ENCODE results near the gene ENDOV.
A peak's percentile ranks its signal among the peaks of the same experiment; 100 is the strongest.

ENDOV gene

DNA sequence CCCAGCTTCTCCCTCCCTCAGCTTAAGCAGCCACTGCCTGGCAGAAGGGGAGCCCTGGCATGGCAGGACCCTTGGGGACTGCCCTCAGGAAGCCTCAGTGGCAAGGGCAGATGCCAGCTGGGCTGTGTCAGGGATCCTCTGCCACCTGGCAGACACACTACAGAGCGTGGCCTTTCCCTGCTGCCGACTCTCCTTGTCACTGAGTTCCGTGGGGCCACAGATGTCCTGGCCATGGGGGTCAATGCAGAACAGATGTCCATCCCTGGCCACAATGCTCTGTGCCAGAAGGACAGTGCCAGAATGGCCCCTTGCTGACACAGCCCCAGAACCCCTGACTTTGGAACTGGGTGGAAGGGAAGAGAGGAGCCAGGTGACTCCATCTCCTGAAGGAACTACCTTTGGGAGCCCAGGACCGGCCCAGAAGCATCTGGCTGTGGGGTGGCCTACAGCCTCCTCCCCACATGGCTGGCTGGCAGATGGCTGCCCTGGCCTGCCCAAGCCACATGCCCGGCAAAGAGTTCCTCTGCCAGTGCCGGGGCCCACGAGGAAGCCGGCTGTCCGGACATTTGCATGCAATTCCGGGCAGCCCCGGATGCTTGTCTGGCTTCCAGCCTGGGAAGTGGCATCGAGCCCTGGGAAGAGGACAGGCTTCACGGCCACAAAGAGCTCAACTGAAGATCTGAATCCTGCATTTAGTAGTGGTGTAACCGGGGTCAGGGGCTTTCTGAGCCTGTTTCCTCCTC, 37.4 kb downstream of the ENDOV start:
- DNase-seq = no peak

DNA sequence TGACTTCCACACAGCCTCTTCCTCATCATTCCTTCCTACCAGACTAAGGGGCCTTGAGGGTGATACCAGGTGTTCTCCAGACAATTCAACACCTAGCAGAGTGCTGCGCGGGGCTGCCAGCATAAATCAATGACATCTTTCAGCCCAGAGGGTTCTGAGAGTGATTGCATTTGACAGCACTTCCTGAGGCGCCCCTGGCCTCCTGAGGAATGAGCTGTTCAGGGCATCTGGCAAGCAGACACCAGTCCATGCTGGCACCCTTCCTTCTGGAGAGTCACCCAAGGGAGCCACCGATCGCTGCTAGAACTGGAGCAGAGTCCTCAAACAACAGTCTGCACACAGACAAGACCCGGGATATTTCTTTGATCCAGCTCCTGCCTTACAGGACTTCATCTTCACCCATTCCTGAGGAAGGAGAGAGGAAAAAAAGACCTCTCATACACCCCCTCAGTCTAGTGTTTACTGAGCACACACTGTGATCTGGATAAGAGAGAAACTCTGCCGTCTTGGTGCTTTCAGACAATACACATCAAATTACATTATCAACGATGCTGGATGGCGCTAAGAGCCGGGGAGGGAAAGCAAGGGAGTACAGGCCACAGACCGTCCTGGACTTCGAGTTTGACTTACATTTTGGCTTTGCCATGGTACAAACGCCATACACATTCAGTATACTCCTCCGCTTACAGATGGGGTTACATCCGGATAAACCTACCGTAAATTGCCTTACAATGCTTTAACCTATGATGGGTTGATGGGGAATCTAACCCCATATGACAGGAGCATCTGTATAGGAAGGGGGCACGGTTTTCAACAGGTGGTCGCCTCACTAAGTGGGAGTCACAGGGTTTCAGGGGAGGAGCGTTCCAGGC, 38.4 kb downstream of the ENDOV start:
- no peak for DNase-seq

DNA sequence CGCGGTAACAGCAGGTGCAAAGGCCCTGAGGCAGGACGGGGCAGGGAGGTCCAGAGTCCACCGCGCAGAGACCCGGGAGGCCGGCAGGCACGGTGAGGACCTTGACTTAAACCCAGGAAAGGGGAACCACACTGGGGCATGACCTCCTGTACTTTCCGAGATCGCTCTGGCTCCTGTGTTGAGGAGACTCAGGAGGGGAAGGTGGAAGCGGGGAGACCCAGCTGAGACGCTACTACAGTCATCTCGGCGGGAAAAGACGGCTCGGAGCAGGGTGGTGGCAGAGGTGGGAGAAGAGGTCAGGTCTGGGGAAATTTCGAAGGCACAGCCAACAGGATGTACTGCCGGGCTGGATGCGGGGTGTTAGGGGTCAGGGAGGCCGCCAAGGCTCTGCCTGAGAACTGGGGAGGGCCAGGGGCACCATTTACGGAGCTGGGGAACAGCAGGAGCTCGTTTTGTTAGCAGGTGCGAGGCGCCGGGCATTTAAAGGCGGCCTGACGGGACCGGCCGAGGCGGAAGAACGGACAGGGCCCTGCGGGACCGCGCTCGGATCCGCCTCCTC, 39.1 kb downstream of the ENDOV start:
- DNase-seq = no peak

DNA sequence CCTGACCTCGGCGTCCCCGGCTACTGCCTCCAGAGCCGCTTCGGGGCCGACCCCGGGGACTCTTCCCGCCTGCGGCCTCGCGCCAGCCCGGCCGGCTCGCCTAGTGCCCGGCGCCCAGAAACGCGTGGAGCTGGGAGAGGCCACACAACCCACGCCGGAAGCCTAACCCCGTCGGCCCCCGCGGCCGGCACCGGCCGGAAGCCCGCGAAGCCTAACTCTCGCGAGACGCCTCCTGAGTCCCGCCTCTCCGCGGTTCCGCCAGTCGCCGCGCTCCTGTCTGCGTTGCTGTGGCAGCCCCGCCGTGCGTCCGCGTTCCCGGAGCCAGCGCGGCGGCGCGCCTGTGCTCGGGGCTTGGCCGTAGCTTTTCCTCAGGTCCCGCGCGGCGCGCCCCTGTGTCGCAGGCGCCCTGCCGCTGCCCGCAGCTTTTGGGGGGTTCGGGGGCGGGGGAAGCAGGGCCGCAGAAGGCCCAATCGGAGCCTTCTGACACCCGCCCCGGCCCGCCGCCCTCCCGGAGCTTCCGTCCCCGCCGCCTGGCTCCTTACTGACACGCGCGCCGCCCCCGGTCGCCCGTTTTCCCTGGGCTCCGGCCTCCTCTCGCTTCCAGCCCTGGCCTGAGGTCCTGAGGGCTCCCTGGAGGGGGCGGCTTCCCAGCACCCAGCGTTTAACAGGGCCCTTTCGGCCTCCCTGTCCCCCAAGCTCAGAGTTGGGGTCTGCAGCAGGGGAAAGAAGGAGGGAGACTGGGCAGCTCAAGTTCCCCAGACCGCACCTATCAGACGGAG, 39.8 kb downstream of the ENDOV start:
- peak; percentile 96 for DNase-seq

DNA sequence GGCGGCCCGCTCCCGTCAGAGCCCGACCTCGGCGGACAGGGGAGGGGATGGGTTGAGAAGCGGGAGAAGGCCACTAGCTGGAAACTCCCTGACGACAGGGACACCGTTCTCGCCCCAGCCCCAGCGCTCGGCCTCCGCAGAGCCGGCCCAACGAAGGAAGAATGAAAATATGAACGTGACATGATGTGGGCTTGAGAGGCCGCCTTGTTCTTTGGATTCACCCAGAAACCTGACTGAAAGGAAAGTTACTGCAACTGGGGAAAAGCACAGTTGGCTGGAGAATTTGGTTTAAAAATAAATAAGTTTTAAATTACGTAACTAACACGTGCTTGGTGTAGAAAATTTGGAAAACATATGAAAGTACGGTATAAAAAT, 40.4 kb downstream of the ENDOV start:
- peak; percentile 48 for DNase-seq

DNA sequence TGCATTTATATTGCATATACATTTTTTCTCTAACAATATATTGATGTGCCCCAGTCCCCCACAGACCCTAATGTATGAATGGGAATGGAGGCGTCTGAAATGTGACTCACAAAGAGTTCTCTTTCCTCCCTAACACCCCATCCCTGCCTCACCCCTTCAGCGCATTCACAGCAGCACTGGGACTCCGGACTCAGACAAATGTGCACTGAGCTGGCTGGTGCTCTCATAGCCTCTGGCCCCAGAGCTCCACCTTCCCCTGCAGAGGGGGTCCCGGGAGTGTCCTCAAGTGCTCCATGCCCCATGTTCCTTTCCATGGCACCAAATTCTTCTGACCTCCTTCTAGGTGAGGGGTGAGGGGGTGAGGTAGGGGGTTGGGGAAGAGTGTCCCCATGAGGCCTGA, 40.8 kb downstream of the ENDOV start:
- no peak for DNase-seq

DNA sequence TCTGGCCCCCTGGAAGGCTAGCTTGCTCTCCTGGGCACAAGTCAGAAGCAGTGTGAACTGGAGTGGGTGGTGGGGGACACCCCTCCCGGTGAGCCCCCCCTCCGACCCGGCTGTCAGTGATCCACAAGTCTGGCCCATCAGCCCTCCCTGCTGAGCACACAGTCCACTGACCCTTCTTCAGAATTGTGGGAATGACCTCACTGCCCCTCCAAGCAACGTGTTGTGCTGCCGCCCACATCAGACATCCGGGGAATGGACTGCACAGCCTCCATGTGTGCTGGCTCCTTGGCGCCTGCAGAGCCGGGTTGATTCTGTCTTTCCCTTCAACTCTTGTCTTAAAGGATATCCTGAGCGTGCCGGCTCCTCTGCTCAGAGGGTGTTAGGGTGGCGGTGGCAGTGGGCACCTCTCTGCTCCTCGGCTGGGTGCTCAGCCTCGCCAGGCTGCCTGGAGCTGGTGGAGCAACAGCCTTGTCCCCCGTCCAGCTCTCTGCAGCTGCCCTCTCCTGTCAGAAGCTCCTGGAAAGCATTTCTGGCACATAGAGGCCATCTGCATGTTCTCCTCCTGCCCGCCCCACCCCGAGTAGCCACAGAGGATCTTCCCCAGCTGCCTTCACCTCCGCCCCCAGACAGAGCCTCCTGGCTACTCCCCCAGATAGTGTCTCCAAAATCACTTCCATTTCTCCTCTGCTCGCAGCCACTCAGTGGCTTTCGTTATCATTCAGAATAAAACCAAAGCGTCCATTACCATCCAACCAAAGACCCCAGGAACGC, 41.7 kb downstream of the ENDOV start:
- no peak for DNase-seq

DNA sequence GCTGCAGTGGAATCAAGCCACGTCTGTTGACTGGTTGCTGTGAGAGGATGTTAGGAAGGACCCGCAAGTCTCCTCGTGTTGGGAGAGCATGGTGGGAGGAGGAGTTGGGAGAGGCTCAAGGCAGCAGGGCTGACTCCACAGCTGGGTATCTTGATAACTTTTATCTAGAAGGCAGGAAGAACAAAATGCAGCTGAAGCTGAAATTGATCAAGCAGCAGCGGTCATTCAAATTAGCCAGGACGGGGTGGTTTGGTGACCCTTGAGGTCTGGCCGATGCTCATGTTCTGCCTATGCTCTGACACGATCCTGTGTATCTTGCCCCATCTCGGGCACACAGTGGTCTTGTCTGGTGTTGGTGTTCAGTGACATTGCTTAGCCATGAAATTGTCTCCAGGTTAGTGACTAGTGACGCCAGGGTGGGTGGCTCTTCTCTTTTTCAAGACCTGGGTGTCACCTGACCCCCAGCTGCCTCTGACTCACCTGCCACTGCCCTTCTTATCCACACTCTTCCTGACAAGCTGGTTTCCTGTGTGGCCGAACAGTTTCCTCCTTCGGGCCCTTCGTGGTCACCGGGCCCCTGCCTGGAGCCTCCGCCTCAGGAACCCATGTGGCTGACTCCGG, 42.4 kb downstream of the ENDOV start:
- DNase-seq = no peak

DNA sequence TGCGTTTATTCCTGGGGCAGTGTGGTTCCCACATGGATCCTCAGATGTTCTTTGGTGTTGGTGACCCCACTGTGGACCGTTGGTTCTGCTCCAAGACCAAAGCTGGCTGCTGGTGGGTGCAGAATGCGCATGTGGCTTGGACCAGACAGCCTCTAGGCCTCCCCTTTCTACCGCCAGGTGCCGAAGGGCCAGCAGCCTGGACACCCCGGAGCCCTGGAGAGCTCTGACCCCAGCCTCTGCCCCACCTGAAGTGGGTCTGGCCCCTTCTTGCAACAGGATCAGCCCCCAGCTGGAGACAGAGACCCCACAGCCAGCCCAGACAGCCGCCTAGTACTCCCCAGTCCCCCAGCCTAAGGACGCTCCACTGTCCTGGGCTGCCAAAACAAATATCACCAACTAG, 43.0 kb downstream of the ENDOV start:
- no peak for DNase-seq

DNA sequence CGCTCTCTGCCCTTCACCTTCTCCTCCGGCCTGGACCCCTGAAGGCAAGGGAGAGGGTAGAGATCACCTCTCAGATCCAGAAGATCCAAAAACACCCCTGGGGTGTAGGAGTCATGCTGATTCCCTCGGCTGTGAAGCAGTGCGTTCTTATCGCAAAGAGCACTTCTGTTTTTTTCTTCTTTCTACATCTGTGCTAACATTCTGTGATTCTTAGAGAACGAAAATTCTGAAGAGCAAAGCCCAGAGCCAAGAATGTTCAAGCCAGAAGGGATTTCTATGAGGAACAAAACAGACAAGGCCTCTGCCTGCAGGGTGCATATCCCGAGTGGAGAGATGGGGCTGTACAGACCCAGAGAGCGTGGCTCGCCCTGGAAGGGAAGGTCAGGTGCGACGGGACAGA, 44.3 kb downstream of the ENDOV start:
- no peak for DNase-seq

DNA sequence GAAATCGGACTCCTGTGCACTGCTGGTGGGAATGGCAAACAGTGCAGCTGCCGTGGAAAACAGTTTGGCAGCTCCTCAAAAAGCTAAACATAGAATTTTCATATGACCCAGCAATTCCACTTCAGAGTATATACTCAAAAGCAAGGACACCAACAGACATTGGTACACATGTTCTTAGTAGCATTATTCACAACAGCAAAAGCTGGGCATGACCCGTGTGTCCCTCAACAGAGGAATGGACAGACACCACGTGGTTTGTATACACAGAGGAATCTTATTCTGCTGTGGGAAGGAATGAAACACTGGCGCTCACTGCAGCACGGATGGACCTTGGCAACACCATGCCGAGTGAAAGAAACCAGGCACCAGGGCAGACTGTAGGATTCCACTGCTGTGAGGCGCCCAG, 45.5 kb downstream of the ENDOV start:
- no peak for DNase-seq

DNA sequence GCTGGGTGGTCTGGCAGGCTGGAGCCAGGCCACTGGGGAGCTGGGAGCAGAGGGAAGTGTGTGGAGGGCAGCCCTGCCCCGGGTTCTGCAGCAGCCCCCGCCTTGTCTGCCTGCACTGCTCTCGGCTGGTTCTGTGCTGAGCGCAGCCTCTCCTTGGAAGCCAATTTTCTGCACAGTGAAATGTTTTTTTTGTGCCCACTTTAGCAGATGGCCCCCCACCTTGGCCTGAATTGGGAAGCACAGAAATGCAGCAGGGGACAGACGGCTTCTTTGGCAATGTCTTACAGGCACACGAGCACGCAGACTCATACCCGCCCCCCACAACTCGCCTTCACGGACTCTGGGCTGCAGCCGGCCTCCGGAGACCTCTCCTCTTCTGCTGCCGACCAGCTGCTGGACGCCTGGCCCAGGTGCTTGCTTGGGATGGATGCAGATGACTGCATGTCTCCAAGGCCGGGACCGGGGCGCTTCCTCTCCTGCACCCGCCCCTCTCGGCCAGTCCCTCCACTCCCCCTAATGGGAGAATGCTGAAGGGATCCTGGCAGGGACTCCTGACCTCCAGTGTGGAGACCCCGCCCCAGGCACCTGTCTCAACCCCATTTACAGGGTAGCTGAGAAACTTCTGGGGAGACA, 46.7 kb downstream of the ENDOV start:
- DNase-seq = no peak

DNA sequence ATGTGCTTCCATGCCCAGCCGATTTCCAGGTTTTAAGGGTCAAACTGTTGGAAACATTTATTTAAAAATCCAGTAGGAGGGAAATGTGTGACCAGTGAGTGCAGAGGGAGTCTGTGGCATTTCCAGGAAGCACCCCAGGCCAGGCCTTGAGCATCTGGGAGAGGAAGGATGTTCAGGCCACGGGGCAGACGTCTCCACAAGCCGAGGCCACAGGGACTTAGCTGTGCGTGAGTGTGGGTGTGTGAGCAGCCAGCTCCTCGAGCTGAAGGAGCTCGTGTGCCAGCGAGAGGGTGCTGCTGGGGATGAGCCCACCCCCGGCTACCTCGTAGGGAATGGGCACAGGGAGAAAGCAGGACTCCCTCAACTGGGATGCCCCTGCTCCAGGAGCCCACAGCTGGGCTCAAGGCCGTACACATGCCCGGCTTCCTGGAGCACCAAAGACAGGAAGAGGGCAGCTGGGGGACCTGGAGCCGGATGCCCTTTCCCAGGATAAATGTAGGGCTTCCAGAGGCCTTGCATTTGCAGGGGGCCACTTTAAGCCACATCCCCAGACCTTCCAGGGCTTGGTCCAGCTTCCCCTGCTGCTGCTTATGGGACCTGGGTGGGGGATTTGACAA, 48.9 kb downstream of the ENDOV start:
- DNase-seq = no peak

DNA sequence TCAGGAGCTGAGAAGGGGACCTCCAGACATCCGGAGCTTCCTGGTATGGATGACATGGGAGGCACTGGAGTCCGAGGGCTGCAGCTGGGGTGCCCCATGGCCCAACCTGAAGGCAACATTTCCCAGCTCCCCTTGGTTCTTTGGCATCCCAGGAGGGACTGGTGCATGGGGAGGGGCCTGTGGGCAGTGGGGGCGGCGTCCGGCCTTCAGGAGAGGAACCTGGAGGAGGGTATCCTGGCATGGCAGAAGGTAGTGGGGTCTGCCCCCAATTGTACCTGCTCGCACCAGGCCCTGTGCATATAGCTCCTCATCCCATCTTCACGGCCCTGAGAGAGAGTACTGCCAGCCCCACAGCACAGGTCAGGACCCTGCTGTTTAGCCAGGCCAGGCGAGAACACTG, 49.5 kb downstream of the ENDOV start:
- DNase-seq = no peak

DNA sequence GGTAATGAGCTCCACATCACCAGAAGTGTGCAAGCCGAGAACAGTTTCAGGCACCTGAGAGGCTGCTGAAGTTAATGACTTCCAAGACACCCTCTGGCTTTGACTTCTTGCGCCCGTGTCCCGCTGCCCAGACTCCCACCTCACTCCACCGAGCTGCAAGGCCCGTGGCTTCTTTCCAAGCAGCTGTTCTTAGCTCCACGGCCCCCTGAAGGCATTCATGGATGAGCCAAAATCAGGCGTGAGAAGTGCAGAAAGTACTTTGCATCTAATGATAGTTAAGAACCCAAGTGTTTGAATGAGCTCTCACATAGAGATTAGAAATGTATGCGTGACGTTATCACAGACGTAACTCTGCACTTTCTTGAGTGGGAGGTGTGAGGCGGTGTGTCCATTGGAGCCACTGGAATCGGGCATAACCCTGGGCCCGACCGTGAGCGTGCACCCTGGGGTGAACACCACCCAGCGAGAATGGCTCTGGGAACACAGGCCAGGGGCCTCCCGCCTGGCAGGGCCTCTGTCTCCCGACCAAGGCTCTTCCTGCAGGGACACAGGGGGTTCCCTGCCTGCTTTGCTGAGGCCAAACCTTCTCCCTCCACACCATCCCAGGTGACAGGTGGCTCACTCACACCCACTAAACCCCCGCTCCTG, 50.5 kb downstream of the ENDOV start:
- DNase-seq = no peak

DNA sequence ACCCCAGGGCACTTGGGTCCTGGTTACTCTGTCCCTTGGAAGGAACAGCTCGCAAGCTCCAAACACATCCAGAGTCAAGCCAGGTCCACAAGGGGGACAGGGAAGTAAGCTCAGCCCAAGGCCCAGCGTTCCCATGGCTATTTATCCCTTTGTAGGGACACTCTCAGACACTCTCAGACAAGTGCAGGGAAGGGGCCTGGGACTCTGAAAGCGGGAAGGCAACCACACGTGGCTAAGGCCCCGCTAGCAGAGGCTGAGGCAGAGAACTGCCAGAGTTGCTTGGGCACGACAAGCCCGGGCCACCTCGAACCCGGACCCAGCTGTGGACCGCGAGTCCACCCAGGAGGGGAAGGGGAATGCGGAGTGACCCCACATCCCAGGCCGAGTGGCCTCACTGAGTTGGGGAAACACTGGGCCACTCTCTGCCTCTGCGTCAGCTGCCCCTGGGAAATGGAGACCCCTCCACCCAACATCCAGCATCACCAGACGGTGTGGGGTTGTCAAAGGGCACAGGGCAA, 51.3 kb downstream of the ENDOV start:
- DNase-seq = no peak

DNA sequence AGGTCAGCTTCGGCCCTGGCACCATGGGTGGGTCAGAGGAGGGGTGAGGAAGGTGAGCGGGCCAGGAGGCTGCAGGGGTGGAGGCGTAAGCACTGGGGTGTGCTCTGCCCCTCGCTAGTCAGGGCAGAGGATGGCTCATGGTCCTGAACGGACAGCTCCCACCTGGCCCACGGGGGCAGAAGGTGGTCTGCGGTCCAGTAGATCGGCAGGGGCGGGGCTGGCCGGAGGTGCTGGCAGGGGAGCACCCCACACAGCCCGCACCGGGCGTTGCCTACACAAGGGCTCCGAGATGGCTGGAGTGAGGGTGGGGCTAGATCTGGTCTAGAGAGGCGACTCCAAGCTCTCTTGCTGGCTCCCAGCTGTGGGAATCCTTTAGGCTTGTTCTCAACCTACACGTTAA, 53.3 kb downstream of the ENDOV start:
- no peak for DNase-seq

DNA sequence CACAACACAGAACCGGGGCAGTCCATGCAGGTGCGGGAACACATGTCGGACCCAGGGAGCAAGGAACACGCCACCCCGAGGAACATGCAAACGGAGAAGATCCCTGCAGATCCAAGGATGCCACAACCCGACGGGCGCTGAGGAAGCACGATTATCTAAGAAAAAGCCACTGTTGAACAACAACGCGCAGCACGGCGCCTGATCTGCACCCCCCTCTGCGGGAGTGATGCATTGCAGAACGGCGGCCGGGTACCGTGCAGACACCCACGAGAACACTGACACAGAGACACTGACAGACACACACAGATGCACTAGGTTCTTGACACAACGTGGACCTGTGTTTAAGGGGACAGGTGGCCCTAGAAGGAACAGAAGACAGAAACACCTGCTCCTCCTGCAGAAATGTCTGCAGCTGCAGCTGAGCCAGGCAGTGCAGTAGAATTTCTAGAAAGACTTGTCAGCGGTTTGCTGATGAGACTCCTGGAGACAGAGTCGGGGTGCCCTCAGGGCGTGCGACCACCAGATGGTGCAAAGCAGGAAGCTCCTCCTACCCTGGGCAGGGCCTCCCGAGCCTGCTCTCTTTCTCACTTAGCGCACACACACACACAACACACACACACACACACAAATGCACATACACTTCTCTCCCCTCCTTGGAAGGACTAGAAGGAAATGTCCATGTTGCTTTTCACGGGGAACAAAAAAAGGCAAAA, 54.0 kb downstream of the ENDOV start:
- no peak for DNase-seq

DNA sequence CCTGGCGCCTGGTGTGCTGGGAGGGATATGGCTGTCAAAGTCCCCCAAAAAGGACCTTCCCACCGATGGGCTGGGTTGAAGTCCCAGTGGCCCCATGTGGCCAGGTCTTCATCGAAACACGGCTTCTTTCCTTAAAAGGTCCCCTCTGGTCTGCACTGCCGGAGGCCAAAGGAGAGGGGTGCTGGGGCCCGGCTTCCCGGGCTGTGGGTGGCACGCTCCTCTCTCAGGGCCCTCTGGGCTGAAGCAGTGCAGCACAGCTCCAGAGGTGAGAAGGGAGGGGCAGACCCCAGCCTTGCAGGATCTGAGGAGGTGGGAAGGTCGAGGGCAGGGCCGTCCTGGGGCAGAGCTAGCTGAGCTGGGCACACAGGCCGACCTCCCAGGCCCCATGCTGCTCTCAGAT, 54.7 kb downstream of the ENDOV start:
- no peak for DNase-seq

DNA sequence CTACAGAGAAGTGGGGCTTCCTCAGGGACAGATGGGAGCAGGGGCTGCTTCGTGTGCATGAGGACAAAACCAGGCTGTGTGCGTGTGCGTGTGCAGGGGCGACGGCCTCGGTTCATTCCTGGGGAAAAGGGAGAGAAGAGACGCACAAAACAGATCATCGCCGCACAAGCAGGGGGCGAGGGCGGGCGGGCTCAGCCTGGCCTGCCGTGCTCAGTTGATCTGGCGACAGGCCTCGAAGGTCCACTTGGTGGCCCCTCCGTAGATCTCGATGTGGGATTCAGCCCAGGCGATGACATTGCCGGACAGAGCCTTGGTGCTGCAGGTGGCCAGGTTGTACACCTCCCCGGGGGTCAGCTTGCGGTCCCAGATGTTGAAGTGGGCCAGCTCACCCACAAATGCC, 55.6 kb downstream of the ENDOV start:
- no peak for DNase-seq
